HG02642 (cell line): Measurements from ENCODE around the gene MYO1C.
"Not testable (repeated sequence)": the region's sequence is repeated elsewhere in the genome, so short reads cannot be mapped to it uniquely, and the experiment has no call there.

Source experiments
- ATAC-seq: cut with Tn5 transposase; IDR thresholded peaks from one replicate; pipeline ENCODE4 v1.9.1; 2021; ENCODE audit warnings: mild to moderate bottlenecking; ENCODE audit not compliant: unreplicated experiment, poor library complexity

The MYO1C gene, protein sequence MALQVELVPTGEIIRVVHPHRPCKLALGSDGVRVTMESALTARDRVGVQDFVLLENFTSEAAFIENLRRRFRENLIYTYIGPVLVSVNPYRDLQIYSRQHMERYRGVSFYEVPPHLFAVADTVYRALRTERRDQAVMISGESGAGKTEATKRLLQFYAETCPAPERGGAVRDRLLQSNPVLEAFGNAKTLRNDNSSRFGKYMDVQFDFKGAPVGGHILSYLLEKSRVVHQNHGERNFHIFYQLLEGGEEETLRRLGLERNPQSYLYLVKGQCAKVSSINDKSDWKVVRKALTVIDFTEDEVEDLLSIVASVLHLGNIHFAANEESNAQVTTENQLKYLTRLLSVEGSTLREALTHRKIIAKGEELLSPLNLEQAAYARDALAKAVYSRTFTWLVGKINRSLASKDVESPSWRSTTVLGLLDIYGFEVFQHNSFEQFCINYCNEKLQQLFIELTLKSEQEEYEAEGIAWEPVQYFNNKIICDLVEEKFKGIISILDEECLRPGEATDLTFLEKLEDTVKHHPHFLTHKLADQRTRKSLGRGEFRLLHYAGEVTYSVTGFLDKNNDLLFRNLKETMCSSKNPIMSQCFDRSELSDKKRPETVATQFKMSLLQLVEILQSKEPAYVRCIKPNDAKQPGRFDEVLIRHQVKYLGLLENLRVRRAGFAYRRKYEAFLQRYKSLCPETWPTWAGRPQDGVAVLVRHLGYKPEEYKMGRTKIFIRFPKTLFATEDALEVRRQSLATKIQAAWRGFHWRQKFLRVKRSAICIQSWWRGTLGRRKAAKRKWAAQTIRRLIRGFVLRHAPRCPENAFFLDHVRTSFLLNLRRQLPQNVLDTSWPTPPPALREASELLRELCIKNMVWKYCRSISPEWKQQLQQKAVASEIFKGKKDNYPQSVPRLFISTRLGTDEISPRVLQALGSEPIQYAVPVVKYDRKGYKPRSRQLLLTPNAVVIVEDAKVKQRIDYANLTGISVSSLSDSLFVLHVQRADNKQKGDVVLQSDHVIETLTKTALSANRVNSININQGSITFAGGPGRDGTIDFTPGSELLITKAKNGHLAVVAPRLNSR

DNA sequence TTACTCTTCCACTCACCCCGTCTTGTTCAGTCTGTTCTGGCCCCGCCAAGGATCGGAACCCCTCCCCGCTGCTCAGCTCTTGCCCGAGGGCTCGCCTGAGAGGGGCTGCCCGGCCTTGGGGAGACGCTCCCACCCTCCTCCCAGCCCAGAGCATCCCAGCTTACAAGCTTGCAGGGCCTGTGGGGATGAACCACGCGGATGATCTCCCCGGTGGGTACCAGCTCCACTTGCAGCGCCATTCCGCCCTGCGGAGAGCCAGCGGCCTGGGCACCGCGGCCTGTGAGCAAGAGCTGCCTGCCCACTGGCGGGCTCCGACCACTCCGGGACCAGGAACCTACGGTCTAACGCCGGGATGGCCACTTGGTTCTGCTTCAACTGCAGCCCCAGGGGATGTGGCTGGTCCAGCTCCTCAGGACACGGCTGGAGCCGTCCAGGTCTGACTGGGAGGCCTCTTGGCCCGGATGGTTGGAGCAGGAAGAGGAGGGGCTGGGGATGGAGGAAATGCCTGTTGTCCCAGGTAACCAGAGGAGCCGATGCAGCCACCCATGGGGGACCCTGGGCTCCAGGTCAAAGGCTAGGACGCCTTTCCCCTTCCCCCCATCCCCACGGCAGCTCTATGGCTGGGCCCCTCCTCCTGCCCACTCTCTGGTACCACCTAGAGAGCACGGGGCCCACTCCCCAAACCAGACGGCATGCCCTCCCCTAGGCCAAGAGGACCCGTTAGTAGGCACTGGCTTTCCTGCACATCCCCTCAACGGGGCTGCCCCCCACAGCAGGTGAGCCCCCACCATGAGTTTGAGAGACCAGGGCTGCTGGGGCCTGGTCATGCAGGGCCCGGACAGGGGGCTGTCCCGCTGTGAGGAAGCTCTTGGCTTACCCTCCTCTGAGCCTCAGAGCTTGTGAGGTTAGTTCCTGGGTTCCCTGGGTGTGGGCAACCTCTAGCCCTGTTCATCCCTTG is at the start of gene MYO1C:
MYO1C (minus strand) TSS at position 438 of the 958 bp plus-strand sequence; CDS start at position 239, 199 bp downstream.
- no peak for ATAC-seq

- ATAC-seq = no peak
These were observed 49.0 kb upstream of the MYO1C start for GRCh38 chr17:1541367-1541904.

- no peak for ATAC-seq
These were observed 47.3 kb upstream of the MYO1C start for GRCh38 chr17:1539811-1540210.

DNA sequence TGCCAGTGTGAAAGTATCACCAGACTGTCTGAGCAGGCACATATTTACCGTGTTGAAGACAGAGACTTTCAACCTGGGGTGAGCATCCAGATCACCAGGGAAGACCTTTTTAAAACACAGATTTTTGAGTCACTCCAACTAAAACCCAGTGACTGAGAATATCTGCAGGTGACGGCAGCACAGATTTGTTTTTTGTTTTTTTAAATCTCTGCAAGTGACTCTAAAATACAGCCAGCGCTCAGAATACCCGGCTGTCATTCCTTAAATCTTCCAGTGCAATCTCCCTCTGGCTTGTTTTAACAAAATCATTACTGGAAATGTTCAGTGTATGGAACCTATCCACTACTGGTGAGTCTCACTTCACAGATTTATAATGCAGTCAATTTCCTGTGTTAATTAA is 43.3 kb upstream of the MYO1C start:
- no peak for ATAC-seq

- no peak for ATAC-seq
These were observed 41.3 kb upstream of the MYO1C start for GRCh38 chr17:1533661-1534325.

GRCh38 chr17:1532836-1533602 is 40.5 kb upstream of the MYO1C start:
- ATAC-seq = no peak

DNA sequence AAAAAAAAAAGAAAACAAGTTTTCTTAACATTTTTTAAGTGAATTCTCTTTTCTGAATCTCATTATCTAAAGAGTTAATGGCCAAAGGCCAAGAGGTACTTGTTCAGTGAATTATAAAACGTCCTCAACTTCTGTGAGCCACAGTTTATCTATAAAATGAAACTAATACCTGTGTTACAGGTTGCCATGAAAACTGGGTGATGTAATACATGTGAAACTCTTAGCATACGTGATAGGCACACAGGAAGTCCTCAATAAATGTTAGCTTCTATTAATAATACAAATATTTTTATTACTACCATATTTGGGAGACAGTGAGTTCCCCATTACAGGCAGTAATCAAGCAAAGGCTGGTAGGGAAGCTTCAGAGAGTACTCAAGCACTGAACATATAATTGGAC is 37.4 kb upstream of the MYO1C start:
- ATAC-seq = no peak

DNA sequence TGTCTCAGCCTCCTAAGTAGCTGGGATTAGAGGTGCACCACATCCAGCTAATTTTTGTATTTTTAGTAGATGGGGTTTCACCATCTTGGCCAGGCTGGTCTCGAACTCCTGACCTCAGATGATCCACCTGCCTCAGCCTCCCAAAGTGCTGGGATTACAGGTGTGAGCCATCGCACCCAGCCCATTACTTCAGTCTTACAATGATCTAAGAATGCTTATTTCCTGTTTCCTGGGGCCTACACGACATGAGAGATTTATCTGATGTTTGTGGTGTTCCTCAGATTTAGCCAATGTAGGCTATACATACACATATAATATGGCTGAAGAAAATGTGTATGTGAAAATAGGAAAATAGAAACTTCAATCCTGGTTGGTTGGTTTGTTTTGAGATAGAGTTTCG is 34.4 kb upstream of the MYO1C start:
- ATAC-seq = not testable (repeated sequence)

DNA sequence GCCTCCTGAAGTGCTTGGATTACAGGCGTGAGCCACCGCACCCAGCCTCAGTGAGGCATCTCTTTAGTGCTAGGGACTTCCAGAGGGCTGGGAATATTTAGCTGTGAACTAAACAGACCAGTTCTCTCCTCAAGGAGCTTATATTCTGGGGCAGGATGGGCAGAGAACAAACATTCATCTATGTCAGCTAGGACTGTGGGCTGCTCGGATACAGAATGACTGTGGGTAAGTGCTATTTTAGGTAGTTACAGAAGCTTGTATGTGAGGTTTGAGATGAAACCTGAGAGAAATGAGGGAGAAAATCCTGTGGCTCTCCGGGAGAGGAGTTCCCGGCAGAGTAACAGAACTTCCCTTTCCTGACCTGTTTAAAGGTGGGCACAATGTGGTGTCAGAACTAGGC is 30.1 kb upstream of the MYO1C start:
- ATAC-seq = no peak

DNA sequence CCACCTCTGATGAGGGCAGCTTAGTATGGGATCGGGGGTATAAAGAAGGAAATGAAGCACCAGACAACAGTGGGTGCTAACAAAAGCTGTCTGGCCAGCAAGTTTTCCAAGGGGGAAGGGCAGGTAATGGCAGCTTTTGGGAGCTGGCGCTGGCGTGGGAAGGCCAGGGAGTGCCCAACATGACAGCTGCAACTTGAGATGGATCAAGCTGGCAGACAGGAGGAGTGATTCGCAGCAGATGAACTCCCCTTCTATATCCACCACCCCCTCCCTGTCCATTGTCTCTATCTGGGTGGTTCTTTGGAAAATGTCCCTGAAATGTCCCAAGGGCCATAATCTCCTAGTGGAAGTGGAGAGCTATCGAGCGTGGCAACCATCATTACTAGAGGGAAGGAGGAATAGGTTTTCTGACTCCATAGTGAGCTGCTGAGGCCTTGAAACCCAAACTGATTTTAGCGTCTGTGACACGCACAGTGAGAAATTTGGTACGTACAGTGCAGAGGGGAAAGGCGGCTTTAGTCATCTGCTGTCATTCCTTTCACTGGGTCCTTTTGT is 28.7 kb upstream of the MYO1C start:
- ATAC-seq = no peak

GRCh38 chr17:1519678-1520077 is 27.2 kb upstream of the MYO1C start:
- no peak for ATAC-seq

DNA sequence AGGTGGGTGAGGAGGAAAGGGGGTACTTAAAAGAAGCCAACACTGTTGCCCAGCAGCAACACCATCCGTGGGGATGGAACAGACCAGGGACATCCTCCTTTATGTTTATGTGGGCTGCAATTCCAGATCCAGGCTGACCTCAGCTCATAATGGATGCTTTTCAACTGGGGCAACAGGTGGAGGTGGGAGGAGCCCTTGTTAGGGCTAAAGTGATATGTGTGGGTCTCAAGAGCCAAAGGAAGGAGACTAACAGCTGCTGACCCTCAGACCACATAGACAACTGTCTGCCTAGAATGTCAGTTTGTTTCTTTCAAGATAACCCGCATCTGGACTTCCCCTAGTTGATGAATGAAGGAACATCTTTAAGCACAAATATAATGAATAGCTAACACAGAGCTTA is 25.9 kb upstream of the MYO1C start:
- no peak for ATAC-seq

DNA sequence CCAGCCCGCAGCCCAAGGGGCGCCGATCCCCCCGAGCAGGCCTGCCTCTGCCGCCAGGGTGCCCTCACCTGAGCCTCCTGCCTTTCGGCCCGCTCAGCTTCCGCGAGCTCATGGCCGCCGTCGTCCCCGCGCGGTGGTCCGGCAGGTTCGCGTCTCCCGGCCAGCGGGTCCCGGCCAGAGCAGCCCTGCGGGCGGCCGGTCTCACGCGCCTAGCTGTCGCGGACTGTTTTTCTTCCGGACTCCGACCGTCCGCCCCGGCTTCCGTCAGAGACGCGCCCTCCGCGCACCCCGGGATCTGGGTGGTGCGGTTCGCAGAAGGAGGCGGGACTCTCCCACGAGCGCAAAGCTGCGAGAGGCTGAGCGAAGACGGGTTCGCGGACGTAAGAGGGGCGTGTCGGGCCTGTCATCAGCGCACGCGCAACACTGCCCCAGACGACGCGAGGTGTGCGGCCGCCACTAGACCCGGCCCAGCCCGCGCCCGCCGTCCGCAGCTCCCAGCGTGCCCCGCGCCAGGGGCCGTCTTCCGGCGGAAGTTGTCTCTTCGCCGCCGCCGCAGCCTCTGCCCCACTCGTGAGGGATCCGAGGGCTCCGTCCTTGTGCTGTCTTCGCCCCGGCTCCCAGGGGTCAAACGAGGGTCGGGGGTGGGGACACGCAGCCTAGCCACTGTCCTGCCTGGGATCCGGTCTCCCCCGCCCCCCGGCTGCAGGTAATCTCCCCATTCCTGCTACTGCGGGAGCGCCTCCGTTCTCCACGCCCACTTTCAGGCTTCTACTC is 24.1 kb upstream of the MYO1C start, which contains the start of gene INPP5K:
INPP5K (minus strand) TSS at position 225 of the 774 bp plus-strand sequence; CDS start at position 112, 113 bp downstream.
- peak; percentile 89 for ATAC-seq

- peak; percentile 18 for ATAC-seq
These were observed 23.3 kb upstream of the MYO1C start for GRCh38 chr17:1515640-1516387.

DNA sequence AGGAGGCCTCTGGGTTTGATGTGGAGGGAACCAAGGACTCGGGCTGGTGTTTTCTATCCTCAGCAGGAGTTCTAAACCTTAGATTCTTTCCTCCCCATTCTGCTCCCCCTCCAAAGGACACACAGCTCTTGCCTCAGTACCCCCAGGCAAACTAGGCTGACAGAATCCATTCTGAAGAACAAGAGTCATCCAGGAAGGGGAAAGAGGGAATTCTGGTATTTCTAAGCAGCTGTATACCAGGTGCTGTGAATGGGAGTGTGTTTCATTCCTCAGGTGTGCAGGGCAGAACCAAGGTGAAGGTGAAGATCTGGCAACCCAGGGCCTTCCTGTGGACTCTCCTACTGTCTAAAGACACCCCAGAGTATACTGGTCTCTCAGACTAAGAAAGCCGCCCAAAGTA is 19.9 kb upstream of the MYO1C start:
- ATAC-seq = no peak

DNA sequence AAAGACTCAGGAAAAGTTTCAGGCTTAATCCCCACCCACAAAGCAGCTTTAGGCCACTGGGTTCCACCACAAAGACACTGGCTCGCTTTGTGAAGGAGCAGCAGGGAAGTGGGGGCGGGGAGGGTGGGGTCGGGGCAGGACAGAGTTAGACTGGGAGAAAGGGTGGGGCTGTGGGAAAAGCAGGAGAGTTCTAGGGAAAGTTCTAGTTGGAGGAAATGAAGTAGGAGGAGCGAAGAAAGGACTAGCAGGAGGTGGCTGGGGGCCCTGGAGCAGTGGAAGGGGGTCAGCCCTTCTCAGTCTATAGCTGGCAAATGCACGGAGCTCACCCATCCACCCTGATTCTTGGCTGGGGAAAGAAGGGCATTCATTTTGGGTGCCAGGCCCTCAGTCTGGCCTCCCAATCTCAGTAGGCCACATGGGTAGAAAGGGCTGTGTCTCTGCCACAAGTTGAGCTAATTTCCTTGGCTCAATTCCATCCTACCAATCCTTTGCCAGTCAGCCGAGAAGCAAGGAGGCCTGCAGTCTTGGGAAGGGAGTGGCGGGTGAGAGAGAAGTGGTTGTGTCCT is 19.4 kb upstream of the MYO1C start:
- no peak for ATAC-seq
